HFF-Myc (cell line): ENCODE results near the gene FAM234A.

Experiments
- DNase-seq: peaks from one replicate; pipeline ENCODE4 v3.0.0-alpha.2; 2011; ENCODE audit warnings: low read depth; ENCODE audit errors: extremely low read depth
- H3K4me3 ChIP-seq: replicated peaks from 2 replicates; pipeline ENCODE4 v1.5.1; 2011; ENCODE audit warnings: low read depth, mild to moderate bottlenecking, control low read depth, low read length
- TF ChIP-seq, protein P1 (sequence below): IDR thresholded peaks from 2 replicates; pipeline ENCODE4 v1.5.1; 2012; ENCODE audit warnings: mild to moderate bottlenecking, low read depth, low read length, control low read depth; ENCODE audit errors: missing control alignments

Gene FAM234A

GRCh38 chr16:260326-260725 lies 25.7 kb downstream of the FAM234A start:
- TF ChIP-seq, protein P1, sequence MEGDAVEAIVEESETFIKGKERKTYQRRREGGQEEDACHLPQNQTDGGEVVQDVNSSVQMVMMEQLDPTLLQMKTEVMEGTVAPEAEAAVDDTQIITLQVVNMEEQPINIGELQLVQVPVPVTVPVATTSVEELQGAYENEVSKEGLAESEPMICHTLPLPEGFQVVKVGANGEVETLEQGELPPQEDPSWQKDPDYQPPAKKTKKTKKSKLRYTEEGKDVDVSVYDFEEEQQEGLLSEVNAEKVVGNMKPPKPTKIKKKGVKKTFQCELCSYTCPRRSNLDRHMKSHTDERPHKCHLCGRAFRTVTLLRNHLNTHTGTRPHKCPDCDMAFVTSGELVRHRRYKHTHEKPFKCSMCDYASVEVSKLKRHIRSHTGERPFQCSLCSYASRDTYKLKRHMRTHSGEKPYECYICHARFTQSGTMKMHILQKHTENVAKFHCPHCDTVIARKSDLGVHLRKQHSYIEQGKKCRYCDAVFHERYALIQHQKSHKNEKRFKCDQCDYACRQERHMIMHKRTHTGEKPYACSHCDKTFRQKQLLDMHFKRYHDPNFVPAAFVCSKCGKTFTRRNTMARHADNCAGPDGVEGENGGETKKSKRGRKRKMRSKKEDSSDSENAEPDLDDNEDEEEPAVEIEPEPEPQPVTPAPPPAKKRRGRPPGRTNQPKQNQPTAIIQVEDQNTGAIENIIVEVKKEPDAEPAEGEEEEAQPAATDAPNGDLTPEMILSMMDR, result no peak
- DNase-seq, result no peak
- H3K4me3 ChIP-seq, result no peak overlapping the region

- no peak overlapping the region for H3K4me3 ChIP-seq
- TF ChIP-seq, protein P1, result no peak
- DNase-seq, result no peak
These were observed 26.5 kb downstream of the FAM234A start for GRCh38 chr16:261031-261691.

GRCh38 chr16:262121-262745 lies 27.6 kb downstream of the FAM234A start:
- TF ChIP-seq, protein P1, result no peak
- no peak overlapping the region for H3K4me3 ChIP-seq
- no peak for DNase-seq

DNA sequence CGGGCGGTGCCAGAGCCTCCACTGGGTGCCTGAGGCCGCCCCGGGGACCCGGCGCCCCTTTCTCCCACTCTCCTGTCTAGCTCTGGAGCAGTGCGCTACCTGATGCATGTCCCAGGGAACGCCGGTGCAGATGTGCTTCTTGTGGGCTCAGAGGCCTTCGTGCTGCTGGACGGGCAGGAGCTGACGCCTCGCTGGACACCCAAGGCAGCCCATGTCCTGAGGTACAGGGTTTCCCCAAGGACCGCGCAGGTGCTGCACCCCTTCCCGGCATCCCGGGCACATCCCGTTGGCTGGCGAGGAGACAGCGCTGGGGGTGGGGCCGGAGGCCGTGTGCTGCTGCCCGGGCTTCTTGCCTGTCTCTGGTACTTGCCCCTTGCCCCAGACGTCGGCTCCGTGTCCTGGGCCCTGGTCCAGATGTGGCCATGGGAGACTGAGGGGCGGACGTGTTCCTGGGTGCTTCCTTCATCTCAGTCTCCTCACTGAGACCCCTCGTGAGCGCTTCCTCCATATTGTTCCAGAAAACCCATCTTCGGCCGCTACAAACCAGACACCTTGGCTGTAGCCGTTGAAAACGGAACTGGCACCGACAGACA lies 28.7 kb downstream of the FAM234A start:
- DNase-seq, result no peak
- H3K4me3 ChIP-seq, result no peak overlapping the region
- TF ChIP-seq, protein P1, result no peak

DNA sequence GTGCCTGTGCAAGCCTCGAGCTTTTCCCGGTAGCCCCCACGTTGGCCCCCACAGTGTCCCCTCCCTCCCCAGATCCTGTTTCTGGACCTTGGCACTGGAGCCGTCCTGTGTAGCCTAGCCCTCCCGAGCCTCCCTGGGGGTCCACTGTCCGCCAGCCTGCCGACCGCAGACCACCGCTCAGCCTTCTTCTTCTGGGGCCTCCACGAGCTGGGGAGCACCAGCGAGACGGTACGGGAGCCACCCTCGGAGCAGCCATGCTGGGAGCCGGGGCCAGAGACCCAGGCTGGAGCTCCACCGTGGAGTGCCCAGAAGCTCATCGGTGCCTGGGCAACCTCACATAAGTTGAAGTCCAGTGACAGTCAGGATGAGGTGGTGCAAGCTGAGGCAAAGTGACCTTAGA lies 29.3 kb downstream of the FAM234A start:
- no peak for DNase-seq
- H3K4me3 ChIP-seq, result no peak overlapping the region
- TF ChIP-seq, protein P1, result no peak

DNA sequence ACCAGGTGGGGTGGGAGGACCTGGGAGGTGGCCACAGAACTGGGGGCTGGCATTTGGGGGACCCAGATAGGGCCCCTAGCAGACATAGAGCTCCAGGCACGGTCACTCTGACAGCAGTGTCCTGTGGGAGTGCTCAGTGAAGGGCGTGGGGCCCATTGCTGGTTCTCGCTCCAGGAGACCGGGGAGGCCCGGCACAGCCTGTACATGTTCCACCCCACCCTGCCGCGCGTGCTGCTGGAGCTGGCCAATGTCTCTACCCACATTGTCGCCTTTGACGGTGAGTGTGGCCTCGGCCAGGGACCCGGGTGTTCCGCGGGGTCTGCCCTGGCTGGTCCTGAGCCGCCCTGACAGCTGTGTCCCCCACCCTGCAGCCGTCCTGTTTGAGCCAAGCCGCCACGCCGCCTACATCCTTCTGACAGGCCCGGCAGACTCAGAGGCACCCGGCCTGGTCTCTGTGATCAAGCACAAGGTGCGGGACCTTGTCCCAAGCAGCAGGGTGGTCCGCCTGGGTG lies 29.9 kb downstream of the FAM234A start:
- TF ChIP-seq, protein P1, result no peak
- no peak for DNase-seq
- no peak overlapping the region for H3K4me3 ChIP-seq
